ENCODE results near the gene RPL36.
"Not testable (repeated sequence)": the region's sequence is repeated elsewhere in the genome, so short reads cannot be mapped to it uniquely, and the experiment has no call there.

DNA sequence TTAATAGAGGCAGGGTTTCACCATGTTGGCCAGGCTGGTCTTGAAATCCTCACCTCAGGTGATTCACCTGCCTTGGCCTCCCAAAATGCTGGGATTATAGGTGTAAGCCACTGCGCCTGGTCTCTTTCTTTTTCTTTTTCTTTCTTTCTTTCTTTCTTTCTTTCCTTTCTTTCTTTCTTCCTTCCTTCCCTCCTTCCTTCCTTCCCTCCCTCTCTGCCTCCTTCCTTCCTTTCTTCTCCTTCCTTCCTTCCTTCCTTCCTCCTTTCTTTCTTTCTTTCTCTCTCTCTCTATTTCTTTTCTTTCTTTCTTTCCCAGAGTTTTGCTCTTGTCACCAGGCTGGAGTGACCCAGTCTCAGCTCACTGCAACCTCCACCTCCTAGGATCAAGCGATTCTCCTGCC, 43.1 kb downstream of the RPL36 start:
- TF ChIP-seq POLR2AphosphoS5, POLR2A (IDR thresholded peaks at IDR 0.05): not testable (repeated sequence)
- TF ChIP-seq, protein P1, sequence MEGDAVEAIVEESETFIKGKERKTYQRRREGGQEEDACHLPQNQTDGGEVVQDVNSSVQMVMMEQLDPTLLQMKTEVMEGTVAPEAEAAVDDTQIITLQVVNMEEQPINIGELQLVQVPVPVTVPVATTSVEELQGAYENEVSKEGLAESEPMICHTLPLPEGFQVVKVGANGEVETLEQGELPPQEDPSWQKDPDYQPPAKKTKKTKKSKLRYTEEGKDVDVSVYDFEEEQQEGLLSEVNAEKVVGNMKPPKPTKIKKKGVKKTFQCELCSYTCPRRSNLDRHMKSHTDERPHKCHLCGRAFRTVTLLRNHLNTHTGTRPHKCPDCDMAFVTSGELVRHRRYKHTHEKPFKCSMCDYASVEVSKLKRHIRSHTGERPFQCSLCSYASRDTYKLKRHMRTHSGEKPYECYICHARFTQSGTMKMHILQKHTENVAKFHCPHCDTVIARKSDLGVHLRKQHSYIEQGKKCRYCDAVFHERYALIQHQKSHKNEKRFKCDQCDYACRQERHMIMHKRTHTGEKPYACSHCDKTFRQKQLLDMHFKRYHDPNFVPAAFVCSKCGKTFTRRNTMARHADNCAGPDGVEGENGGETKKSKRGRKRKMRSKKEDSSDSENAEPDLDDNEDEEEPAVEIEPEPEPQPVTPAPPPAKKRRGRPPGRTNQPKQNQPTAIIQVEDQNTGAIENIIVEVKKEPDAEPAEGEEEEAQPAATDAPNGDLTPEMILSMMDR (IDR thresholded peaks at IDR 0.05) = not testable (repeated sequence)

All from upper lobe of left lung (tissue), 4 donors.